Epithelial cell of prostate (primary cell): ENCODE data around the gene PAFAH2.
A peak's percentile ranks its signal among the peaks of the same experiment; 100 is the strongest.
"Not testable (repeated sequence)": the region's sequence is repeated elsewhere in the genome, so short reads cannot be mapped to it uniquely, and the experiment has no call there.

Experiments used
- DNase-seq: peaks from one replicate; pipeline ENCODE4 v3.0.0-alpha.2; 2011; ENCODE audit warnings: low read depth, low spot score
- H3K27ac ChIP-seq: fragments of 450-650 bp; 2 replicates; pipeline ENCODE4 v1.5.1; 2017; ENCODE audit warnings: mild to moderate bottlenecking

PAFAH2 gene

GRCh38 chr1:25990702-25991395 lies 7.0 kb downstream of the PAFAH2 start:
- no peak for DNase-seq
- H3K27ac ChIP-seq, result no peak overlapping the region

GRCh38 chr1:25990251-25990650 lies 7.6 kb downstream of the PAFAH2 start:
- no peak overlapping the region for H3K27ac ChIP-seq

GRCh38 chr1:25989440-25990234 lies 8.2 kb downstream of the PAFAH2 start:
- no peak overlapping the region for H3K27ac ChIP-seq
- no peak for DNase-seq

More at GRCh38 chr1:25990251-25990650, 7.6 kb downstream of the PAFAH2 start:
- no peak for DNase-seq

- no peak overlapping the region for H3K27ac ChIP-seq
These were observed 9.9 kb downstream of the PAFAH2 start for GRCh38 chr1:25987951-25988350.

GRCh38 chr1:25986773-25987172 lies 11.1 kb downstream of the PAFAH2 start:
- DNase-seq, H3K27ac ChIP-seq: not testable (repeated sequence)

More at GRCh38 chr1:25987951-25988350, 9.9 kb downstream of the PAFAH2 start:
- no peak for DNase-seq

- no peak overlapping the region for H3K27ac ChIP-seq
- DNase-seq, result no peak
These were observed 12.2 kb downstream of the PAFAH2 start for GRCh38 chr1:25985670-25986069.

- no peak overlapping the region for H3K27ac ChIP-seq
- DNase-seq, result no peak
These were observed 12.7 kb downstream of the PAFAH2 start for GRCh38 chr1:25985171-25985570.

- DNase-seq, result no peak
- H3K27ac ChIP-seq, result no peak overlapping the region
These were observed 18.7 kb downstream of the PAFAH2 start for GRCh38 chr1:25979210-25979609.

- DNase-seq, result no peak
- no peak overlapping the region for H3K27ac ChIP-seq
These were observed 19.5 kb downstream of the PAFAH2 start for GRCh38 chr1:25978403-25978802.

GRCh38 chr1:25977801-25978200 lies 20.1 kb downstream of the PAFAH2 start:
- H3K27ac ChIP-seq, result no peak overlapping the region

GRCh38 chr1:25973610-25974321 lies 24.1 kb downstream of the PAFAH2 start:
- no peak for DNase-seq
- H3K27ac ChIP-seq, result no peak overlapping the region

More at GRCh38 chr1:25977801-25978200, 20.1 kb downstream of the PAFAH2 start:
- no peak for DNase-seq

GRCh38 chr1:25971811-25972180 lies 26.1 kb downstream of the PAFAH2 start:
- H3K27ac ChIP-seq, result no peak overlapping the region
- no peak for DNase-seq

GRCh38 chr1:25971066-25971810 lies 26.6 kb downstream of the PAFAH2 start:
- H3K27ac ChIP-seq, result no peak overlapping the region

GRCh38 chr1:25967308-25967707 lies 30.6 kb downstream of the PAFAH2 start:
- no peak overlapping the region for H3K27ac ChIP-seq
- no peak for DNase-seq

More at GRCh38 chr1:25971066-25971810, 26.6 kb downstream of the PAFAH2 start:
- no peak for DNase-seq

GRCh38 chr1:25959611-25960010 lies 38.3 kb downstream of the PAFAH2 start:
- no peak overlapping the region for H3K27ac ChIP-seq
- no peak for DNase-seq

- no peak for DNase-seq
- H3K27ac ChIP-seq, result peak overlapping the region; percentile 28
These were observed 39.4 kb downstream of the PAFAH2 start for GRCh38 chr1:25958465-25958864.

GRCh38 chr1:25955553-25955952 lies 42.3 kb downstream of the PAFAH2 start:
- DNase-seq, result no peak
- no peak overlapping the region for H3K27ac ChIP-seq

- H3K27ac ChIP-seq, result no peak overlapping the region
- DNase-seq, result no peak
These were observed 43.5 kb downstream of the PAFAH2 start for GRCh38 chr1:25954282-25954938.

GRCh38 chr1:25952841-25953401 lies 44.9 kb downstream of the PAFAH2 start:
- H3K27ac ChIP-seq, result no peak overlapping the region
- no peak for DNase-seq
